Pancreas (tissue), 10 donors: ENCODE data around the gene TDRD3. TPM values are rescaled to one million over a fixed set of nuclear protein-coding genes. Genes with fewer than 3 reads are reported as not detected.

Source experiments
- ATAC-seq, 4 donors: fragments of 200-7000 bp; cut with Tn5 transposase; one replicate each; pipeline versions ENCODE4 v1.8.0 to v1.9.1; 2020; ENCODE audit warnings: mild to moderate bottlenecking in 4 of 4, moderate library complexity in 4 of 4
- DNase-seq, 6 donors: peaks; one replicate each; pipeline ENCODE4 v3.0.0-alpha.2; 2020
- FAIRE-seq: peaks from 2 replicates; lab custom pipeline; 2012; peaks lifted over from hg19 to GRCh38; lab: Jason Lieb, UNC
- H3K27ac ChIP-seq, 4 donors: fragments of 200-600 bp; sonication (generic); 1 replicate in 3 of 4; 2 replicates in 1 of 4; pipeline versions ENCODE4 v1.5.0 to v1.8.0; 2020
- H3K27me3 ChIP-seq, 4 donors: fragments of 200-600 bp; one replicate each; pipeline ENCODE4 v1.8.0; 2021
- H3K36me3 ChIP-seq, 3 donors: fragments of 200-600 bp; sonication (generic) in 1 of 3; one replicate each; pipeline versions ENCODE4 v1.5.0 to v1.8.0; 2020 to 2021
- H3K4me1 ChIP-seq, 3 donors: fragments of 200-600 bp; one replicate each; pipeline ENCODE4 v1.8.0; 2021
- H3K4me3 ChIP-seq, 4 donors: fragments of 200-600 bp; sonication (generic) in 2 of 4; one replicate each; pipeline versions ENCODE4 v1.5.0 to v1.8.0; 2020 to 2021
- H3K9me3 ChIP-seq, 4 donors: fragments of 200-600 bp; one replicate each; pipeline ENCODE4 v1.8.0; 2021
- CTCF ChIP-seq, 4 donors: fragments of 200-600 bp; sonication (generic) in 3 of 4; IDR thresholded peaks; one replicate each; pipeline versions ENCODE4 v1.5.0 to v1.8.0; 2021; ENCODE audit warnings: antibody characterized with exemption in 4 of 4
- WGBS, 2 donors: extraction: QIAGEN DNeasy Blood & Tissue Kit; methylation state at CpG; one replicate each; pipeline ENCODE4 v1.1.7; 2013; 5-methylcytosine and 5-hydroxymethylcytosine counted together
- intact Hi-C, 3 donors: fragments of 100-400 bp; cut with DNase I; formaldehyde crosslinking; loops; one replicate each; pipeline versions ENCODE4 v1.11.1 to v1.14.2; 2022
- polyA plus RNA-seq, 2 donors: library from polyadenylated mRNA; stranded (reverse); fragments of 200-250 nt; gene quantifications; one replicate each; pipeline ENCODE4 v1.2.3, GENCODE V29; 2013
- total RNA-seq, 6 donors: library from RNA; stranded (reverse); fragmentation: NEBNext Ultra II Directional in 4 of 6; extraction: Animal tissue kit (Norgen Biotek cat#: 25700) in 4 of 6; gene quantifications; one replicate each; pipeline versions ENCODE4 v1.2.1 to v1.2.4, GENCODE V29; 2021 to 2023
- donor health status: healthy with polysubstance abuse.
- donor health status: DM: no; HTN: no; CAD: no; lungs with moderate emphysema.
- donor health status: DM: no; HTN: no; CAD: no.
- donor health status: control.
- donor health status: control.
- donor health status: Bipolar disorder and iron deficiency.
- donor health status: DM: yes; HTN: yes; CAD: no.
- donor health status: DM: no; HTN: no; CAD: no.
- donor health status: DM: no; HTN: no; CAD: no.
- donor health status: DM: yes; HTN: yes; CAD: no.

The TDRD3 gene
- total and polyA plus RNA-seq, 8 donors, result 12.2 to 24.6 (median 20.3) TPM

DNA sequence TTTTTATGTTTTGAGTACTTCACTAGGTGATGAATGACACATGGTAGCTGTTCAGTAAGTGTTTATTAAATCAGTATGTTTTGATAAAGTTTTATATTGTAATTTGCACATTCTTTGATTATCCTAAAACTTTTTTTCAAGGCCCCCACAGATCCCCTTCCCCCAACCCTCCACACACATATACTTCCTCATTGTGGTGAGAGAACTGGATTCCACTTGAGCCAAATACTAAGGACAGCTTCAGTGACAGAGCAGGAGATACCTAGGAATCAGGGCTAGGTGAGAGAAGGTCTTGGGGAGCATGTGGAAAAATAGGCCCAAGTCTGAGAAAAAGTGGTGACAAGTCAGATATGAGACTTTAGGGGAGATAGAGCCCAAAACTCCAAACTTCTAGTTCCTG lies 174.6 kb downstream of the TDRD3 start:
- Histone ChIP-seq H3K9me3 (peaks cover 0 to 2% (median 0%) of the 10 kb centered on the region in 4 donors), H3K27ac (no peak overlapping the region), H3K4me3 (no peak overlapping the region), H3K27me3 (no peaks in the 10 kb centered on the region), H3K36me3 (peaks cover 4 to 5% (median 5%) of the 10 kb centered on the region in 3 donors), H3K4me1 (no peaks in the 10 kb centered on the region)
- intact Hi-C loops, result no loop called here
- FAIRE-seq (no peak), ATAC-seq (no peak), DNase-seq (no peak)
- no peak for TF ChIP-seq CTCF (IDR thresholded peaks at IDR 0.05)

DNA sequence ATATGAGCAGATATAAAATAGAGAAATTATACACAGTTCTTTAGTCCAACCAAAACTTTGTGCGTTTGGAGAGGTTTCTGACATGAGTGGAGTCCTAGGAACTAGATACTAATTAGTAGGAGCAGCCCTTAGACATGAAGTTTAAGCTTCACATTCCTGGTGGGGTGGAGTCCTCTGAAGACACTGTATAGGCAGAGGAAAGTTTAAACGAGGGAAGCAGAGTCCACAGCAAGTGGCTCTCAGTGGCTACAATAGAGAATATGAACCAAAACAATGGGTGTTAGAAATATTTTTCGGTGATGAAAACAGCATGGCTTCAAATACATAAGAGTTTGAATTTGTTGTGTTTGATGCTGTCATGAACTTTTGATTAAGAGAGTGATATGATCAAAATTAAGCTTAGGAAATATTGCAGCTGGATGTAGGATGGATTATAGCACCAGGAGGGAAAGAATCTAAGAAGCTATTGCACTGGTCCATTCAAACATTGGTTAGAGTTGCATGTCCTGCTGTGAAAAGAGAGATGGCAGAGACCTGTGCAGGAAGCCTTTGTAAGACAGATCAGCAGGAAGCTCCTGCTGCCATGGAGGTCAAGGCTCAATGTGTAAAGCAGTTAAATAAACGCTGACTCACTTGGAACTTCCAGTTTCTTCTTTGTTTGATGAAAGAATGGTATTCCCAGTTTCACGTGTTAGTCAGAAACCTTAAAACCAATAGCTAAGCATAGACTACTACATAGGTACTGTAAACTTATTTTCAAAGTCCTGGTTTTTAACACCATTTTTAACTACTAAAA lies 175.2 kb downstream of the TDRD3 start:
- intact Hi-C loops, result no loop called here
- DNase-seq, result no peak
- Histone ChIP-seq H3K27ac (no peak overlapping the region), H3K4me1 (no peaks in the 10 kb centered on the region), H3K36me3 (peaks cover 0 to 5% (median 5%) of the 10 kb centered on the region in 3 donors), H3K4me3 (no peak overlapping the region), H3K27me3 (no peaks in the 10 kb centered on the region), H3K9me3 (peaks cover 0 to 2% (median 0%) of the 10 kb centered on the region in 4 donors)
- TF ChIP-seq CTCF (IDR thresholded peaks at IDR 0.05), result no peak
- FAIRE-seq, result no peak
- WGBS, 2 donors, result 81 to 83% methylated on average over 5 of the region's 5 CpGs
- ATAC-seq, result no peak

- WGBS, 2 donors, result 93 to 95% methylated on average over 8 of the region's 8 CpGs
Measured at GRCh38 chr13:60572855-60573254, 175.8 kb downstream of the TDRD3 start.

DNA sequence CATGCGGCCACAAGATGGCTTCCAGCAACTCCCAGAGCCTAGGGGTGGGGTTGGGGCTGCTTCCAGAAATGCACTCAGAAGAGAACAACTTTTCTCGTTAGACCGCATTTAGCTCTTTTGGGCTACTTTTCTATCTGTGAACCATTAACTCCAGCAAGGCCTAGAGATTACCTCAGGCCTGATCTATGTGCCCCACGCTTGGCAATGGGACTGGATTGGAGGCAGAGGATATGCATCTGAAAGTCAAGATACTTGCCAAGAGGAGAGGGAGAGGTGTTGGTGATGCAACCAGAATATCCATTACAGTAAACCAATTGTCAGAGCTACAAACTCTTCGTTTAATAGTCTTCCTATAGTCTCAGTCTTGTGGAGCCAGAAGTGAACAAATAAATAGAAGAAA lies 177.7 kb downstream of the TDRD3 start:
- intact Hi-C loops, result no loop called here
- Histone ChIP-seq H3K9me3 (peaks cover 0 to 2% (median 0%) of the 10 kb centered on the region in 4 donors), H3K27me3 (no peaks in the 10 kb centered on the region), H3K4me1 (no peaks in the 10 kb centered on the region), H3K36me3 (no peaks in the 10 kb centered on the region), H3K4me3 (no peak overlapping the region), H3K27ac (no peak overlapping the region)
- WGBS, 2 donors, result 93 to 97% methylated on average over 5 of the region's 5 CpGs
- no peak for DNase-seq
- ATAC-seq, result no peak
- no peak for FAIRE-seq
- no peak for TF ChIP-seq CTCF (IDR thresholded peaks at IDR 0.05)

More at GRCh38 chr13:60572855-60573254, 175.8 kb downstream of the TDRD3 start:
- FAIRE-seq (no peak), DNase-seq (no peak), ATAC-seq (no peak)
- no peak overlapping the region for H3K4me3 ChIP-seq
- intact Hi-C loops, result no loop called here
- H3K4me1 ChIP-seq, result no peaks in the 10 kb centered on the region
- H3K27me3 ChIP-seq, result no peaks in the 10 kb centered on the region
- H3K36me3 ChIP-seq, result peaks cover 0 to 5% (median 5%) of the 10 kb centered on the region in 3 donors
- no peak overlapping the region for H3K27ac ChIP-seq
- peaks cover 0 to 2% (median 0%) of the 10 kb centered on the region in 4 donors for H3K9me3 ChIP-seq
- TF ChIP-seq CTCF (IDR thresholded peaks at IDR 0.05), result no peak

GRCh38 chr13:60575142-60575541 lies 178.1 kb downstream of the TDRD3 start:
- Histone ChIP-seq H3K27ac (no peak overlapping the region), H3K4me3 (no peak overlapping the region), H3K27me3 (no peaks in the 10 kb centered on the region), H3K4me1 (no peaks in the 10 kb centered on the region), H3K9me3 (peaks cover 0 to 2% (median 0%) of the 10 kb centered on the region in 4 donors), H3K36me3 (no peaks in the 10 kb centered on the region)
- FAIRE-seq (no peak), DNase-seq (no peak), ATAC-seq (no peak)
- WGBS, 2 donors, result 85 to 89% methylated on average over 1 of the region's 1 CpG
- no peak for TF ChIP-seq CTCF (IDR thresholded peaks at IDR 0.05)
- intact Hi-C loops, result no loop called here
